GM12873 (cell line): ENCODE results near the gene AP1AR.

Experiments
- CTCF ChIP-seq: IDR thresholded peaks from 2 replicates; pipeline ENCODE4 v1.5.1; 2012; ENCODE audit warnings: low read depth, mild to moderate bottlenecking, moderate library complexity, low read length, control low read depth; ENCODE audit not compliant: insufficient read depth; ENCODE audit errors: missing control alignments

AP1AR gene

GRCh38 chr4:112282860-112283667, 51.5 kb downstream of the AP1AR start:
- TF ChIP-seq CTCF = no peak

- TF ChIP-seq CTCF = no peak
Observed at GRCh38 chr4:112284166-112284565, 52.6 kb downstream of the AP1AR start.

- TF ChIP-seq CTCF = no peak
Observed at GRCh38 chr4:112284662-112285411, 53.2 kb downstream of the AP1AR start.

GRCh38 chr4:112287258-112287989, 55.8 kb downstream of the AP1AR start:
- TF ChIP-seq CTCF = no peak

GRCh38 chr4:112288455-112288854, 56.9 kb downstream of the AP1AR start:
- TF ChIP-seq CTCF = no peak

GRCh38 chr4:112289407-112290253, 58.0 kb downstream of the AP1AR start:
- no peak for TF ChIP-seq CTCF
